ENCODE results near the gene TMEM39B. TPM values are rescaled to one million over a fixed set of nuclear protein-coding genes. Genes with fewer than 3 reads are reported as not detected.

The TMEM39B gene
- polyA plus RNA-seq, 1 donor from 2014 or later, result 18.1 TPM

GRCh38 chr1:32114420-32114819 is 41.7 kb downstream of the TMEM39B start:
- TF ChIP-seq SMC3 (conservative IDR thresholded peaks at IDR 0.05; ENCODE audit: poor library complexity) (no peak), TAF1 (IDR thresholded peaks at IDR 0.05; ENCODE audit: low read depth) (no peak), EP300 (conservative IDR thresholded peaks at IDR 0.05; ENCODE audit: poor library complexity, severe bottlenecking) (no peak), RAD21 (conservative IDR thresholded peaks at IDR 0.05) (no peak), MXI1 (conservative IDR thresholded peaks at IDR 0.05; ENCODE audit: poor library complexity, severe bottlenecking) (no peak), REST (IDR thresholded peaks at IDR 0.05; ENCODE audit: borderline replicate concordance) (no peak), EZH2 (IDR thresholded peaks at IDR 0.05; ENCODE audit: borderline replicate concordance, insufficient read depth, low read length, poor library complexity, severe bottlenecking) (no peak), POLR2AphosphoS5 (IDR thresholded peaks at IDR 0.05) (no peak)
- TF ChIP-seq, protein P1, sequence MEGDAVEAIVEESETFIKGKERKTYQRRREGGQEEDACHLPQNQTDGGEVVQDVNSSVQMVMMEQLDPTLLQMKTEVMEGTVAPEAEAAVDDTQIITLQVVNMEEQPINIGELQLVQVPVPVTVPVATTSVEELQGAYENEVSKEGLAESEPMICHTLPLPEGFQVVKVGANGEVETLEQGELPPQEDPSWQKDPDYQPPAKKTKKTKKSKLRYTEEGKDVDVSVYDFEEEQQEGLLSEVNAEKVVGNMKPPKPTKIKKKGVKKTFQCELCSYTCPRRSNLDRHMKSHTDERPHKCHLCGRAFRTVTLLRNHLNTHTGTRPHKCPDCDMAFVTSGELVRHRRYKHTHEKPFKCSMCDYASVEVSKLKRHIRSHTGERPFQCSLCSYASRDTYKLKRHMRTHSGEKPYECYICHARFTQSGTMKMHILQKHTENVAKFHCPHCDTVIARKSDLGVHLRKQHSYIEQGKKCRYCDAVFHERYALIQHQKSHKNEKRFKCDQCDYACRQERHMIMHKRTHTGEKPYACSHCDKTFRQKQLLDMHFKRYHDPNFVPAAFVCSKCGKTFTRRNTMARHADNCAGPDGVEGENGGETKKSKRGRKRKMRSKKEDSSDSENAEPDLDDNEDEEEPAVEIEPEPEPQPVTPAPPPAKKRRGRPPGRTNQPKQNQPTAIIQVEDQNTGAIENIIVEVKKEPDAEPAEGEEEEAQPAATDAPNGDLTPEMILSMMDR (IDR thresholded peaks at IDR 0.05; ENCODE audit: poor library complexity, severe bottlenecking), result no peak
- Histone ChIP-seq H3K4me2 (ENCODE audit: low read length) (no peak overlapping the region), H2AFZ (ENCODE audit: low read depth, low read length) (no peak overlapping the region), H3K27me3 (ENCODE audit: insufficient read depth, low read depth, low read length) (no peaks in the 10 kb centered on the region), H3K9me2 (ENCODE audit: insufficient read depth, low read length) (no peaks in the 10 kb centered on the region), H4K20me1 (ENCODE audit: insufficient read depth) (no peaks in the 10 kb centered on the region), H3K9me3 (ENCODE audit: low read length) (no peaks in the 10 kb centered on the region), H3K79me2 (replicated peaks; ENCODE audit: insufficient read depth, low read length) (peaks cover 66% of the 10 kb centered on the region), H3K27ac (ENCODE audit: low read length) (no peak overlapping the region), H3K9ac (ENCODE audit: low read length) (no peak overlapping the region), H3F3A (ENCODE audit: insufficient read depth, low read length, poor library complexity, severe bottlenecking) (no peaks in the 10 kb centered on the region), H3K36me3 (ENCODE audit: insufficient read depth, low read length) (no peaks in the 10 kb centered on the region), H3K4me3 (ENCODE audit: low read length) (no peak overlapping the region)

DNA sequence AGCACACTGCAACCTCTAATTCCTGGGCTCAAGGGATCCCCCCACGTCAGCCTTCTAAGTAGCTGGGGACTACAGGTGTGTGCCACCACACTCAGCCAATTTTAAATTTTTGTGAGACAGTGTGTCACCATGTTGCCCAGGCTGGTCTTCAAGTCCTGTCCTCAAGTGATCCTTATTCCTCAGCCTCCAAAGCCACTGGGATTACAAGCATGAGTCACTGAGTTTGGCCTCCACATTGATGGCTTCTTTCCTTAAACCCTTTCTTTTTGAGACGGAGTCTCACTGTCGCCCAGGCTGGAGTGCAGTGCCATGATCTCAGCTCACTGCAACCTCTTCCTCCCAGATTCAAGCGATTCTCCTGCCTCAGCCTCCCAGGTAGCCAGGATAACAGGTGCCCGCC is 42.8 kb downstream of the TMEM39B start:
- Histone ChIP-seq H3F3A (ENCODE audit: insufficient read depth, low read length, poor library complexity, severe bottlenecking) (no peaks in the 10 kb centered on the region), H2AFZ (ENCODE audit: low read depth, low read length) (no peak overlapping the region), H3K27me3 (ENCODE audit: insufficient read depth, low read depth, low read length) (no peaks in the 10 kb centered on the region), H3K9ac (ENCODE audit: low read length) (no peak overlapping the region), H3K36me3 (ENCODE audit: insufficient read depth, low read length) (no peaks in the 10 kb centered on the region), H4K20me1 (ENCODE audit: insufficient read depth) (no peaks in the 10 kb centered on the region), H3K4me2 (ENCODE audit: low read length) (no peak overlapping the region), H3K9me2 (ENCODE audit: insufficient read depth, low read length) (no peaks in the 10 kb centered on the region), H3K9me3 (ENCODE audit: low read length) (no peaks in the 10 kb centered on the region), H3K4me3 (ENCODE audit: low read length) (no peak overlapping the region), H3K79me2 (replicated peaks; ENCODE audit: insufficient read depth, low read length) (peaks cover 63% of the 10 kb centered on the region), H3K27ac (ENCODE audit: low read length) (no peak overlapping the region)
- TF ChIP-seq SMC3 (conservative IDR thresholded peaks at IDR 0.05; ENCODE audit: poor library complexity) (no peak), EP300 (conservative IDR thresholded peaks at IDR 0.05; ENCODE audit: poor library complexity, severe bottlenecking) (no peak), MXI1 (conservative IDR thresholded peaks at IDR 0.05; ENCODE audit: poor library complexity, severe bottlenecking) (no peak), TAF1 (IDR thresholded peaks at IDR 0.05; ENCODE audit: low read depth) (no peak), RAD21 (conservative IDR thresholded peaks at IDR 0.05) (no peak)
- TF ChIP-seq, protein P1 (IDR thresholded peaks at IDR 0.05; ENCODE audit: poor library complexity, severe bottlenecking), result no peak
